NCI-H2171 treated with DMSO at 0.1 percent for 48 hours (cell line): ENCODE results near the gene TOGARAM1.

Experiments
- DNase-seq: peaks from one replicate; lab custom pipeline; 2025; lab: John Stamatoyannopoulos, UW

TOGARAM1 gene, protein sequence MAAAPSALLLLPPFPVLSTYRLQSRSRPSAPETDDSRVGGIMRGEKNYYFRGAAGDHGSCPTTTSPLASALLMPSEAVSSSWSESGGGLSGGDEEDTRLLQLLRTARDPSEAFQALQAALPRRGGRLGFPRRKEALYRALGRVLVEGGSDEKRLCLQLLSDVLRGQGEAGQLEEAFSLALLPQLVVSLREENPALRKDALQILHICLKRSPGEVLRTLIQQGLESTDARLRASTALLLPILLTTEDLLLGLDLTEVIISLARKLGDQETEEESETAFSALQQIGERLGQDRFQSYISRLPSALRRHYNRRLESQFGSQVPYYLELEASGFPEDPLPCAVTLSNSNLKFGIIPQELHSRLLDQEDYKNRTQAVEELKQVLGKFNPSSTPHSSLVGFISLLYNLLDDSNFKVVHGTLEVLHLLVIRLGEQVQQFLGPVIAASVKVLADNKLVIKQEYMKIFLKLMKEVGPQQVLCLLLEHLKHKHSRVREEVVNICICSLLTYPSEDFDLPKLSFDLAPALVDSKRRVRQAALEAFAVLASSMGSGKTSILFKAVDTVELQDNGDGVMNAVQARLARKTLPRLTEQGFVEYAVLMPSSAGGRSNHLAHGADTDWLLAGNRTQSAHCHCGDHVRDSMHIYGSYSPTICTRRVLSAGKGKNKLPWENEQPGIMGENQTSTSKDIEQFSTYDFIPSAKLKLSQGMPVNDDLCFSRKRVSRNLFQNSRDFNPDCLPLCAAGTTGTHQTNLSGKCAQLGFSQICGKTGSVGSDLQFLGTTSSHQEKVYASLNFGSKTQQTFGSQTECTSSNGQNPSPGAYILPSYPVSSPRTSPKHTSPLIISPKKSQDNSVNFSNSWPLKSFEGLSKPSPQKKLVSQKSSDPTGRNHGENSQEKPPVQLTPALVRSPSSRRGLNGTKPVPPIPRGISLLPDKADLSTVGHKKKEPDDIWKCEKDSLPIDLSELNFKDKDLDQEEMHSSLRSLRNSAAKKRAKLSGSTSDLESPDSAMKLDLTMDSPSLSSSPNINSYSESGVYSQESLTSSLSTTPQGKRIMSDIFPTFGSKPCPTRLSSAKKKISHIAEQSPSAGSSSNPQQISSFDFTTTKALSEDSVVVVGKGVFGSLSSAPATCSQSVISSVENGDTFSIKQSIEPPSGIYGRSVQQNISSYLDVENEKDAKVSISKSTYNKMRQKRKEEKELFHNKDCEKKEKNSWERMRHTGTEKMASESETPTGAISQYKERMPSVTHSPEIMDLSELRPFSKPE (N-terminal part only)

DNA sequence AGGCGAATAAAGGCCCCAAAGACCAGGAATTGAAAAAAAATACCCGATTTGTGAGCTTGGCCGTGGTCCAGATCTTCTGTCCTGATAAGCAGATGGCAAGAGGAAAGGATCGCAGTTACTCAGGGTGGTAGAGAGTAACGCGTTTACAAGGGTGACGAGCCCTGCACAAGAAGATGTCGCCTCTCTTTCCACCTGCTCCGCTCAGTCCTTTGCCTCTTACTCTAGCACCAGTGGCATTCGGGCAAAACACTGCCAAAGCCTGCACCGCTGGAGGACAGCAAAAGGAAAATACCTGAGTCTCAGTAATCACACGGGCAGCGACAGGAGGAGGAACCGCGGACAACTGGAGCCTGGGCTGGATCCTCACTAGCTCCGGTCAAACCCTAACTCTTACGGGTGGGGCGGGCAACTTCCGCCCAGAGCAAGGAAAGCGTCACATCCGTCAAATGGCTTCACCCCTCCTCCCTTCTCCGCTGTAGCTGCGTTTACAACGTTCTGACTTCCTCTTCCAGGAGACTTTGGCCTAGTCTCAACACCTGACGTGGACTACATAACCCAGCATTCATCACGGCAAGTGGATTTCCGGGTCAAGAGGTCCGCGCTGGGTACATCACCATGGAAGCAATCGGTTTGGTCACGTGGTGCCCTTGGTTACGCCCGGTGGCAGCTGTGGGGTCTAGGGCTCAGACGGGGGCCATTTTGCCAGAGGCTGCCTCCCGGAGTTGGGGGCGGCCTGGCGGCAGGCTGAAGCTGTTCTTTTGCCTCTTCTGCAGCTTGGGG is at the start of gene TOGARAM1, which contains the start of gene KLHL28:
TOGARAM1 (plus strand) TSS at position 637 of the 780 bp plus-strand sequence. CDS start 232 bp downstream, outside the sequence.
KLHL28 (minus strand) TSS at position 394 of the 780 bp plus-strand sequence. CDS start 16,019 bp downstream, outside the sequence.
- DNase-seq: peak; percentile 100

DNA sequence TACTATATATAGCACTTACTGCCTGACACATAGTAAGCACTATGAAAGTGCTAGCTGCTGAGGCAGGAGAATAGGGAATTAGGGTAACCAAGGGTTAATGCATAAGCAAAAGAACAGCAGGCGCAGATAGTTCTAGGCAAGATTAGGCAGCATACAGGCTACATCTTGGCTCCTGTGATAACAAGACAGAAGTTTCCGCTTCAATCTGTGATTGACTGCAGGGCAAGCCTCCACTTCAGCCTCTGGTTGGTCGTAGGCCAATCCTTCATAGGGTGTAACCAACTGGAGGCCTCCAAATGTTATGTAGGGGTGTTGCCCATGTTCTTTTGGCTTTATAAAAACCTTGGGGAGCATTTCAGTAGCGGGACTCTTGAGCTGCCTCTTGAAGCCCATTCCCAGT is 47.1 kb upstream of the TOGARAM1 start:
- peak; percentile 32 for DNase-seq

DNA sequence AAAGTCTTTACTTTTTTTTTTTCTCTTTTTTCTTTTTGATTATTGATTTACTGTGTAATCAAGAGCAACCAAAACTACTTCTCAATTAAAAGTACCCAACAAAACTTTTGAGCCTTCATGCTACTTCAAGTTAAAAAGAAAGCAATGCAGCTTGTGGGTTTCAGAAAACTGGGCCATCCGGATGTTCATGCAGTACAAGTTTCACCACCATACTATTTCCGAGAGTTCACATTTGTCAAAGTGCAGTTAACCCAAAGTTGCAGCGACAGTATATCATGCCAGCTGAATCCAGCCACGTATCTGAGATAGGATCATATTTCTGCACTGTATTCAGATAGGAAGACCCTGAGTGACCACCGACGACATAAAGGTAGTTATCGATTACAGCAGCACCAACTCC is 33.2 kb upstream of the TOGARAM1 start:
- DNase-seq: no peak

DNA sequence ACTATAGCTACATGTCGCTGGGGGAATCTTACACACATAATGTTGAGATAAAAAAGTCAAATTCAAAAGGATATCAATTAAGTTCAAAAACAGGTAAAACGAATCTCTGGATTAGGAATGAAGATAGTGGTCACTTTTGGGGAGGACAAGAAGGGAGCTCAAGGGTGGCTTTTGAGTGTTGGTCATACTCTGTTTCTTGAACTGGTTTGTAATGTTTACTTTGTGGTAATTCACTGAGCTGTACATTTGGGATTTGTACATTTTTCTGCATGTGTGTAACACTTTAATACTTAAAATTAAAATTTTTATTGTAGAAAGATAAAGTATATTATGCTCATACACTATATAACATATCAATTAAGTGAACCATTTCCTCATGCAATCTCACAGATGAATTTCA is 26.8 kb upstream of the TOGARAM1 start:
- DNase-seq: no peak

DNA sequence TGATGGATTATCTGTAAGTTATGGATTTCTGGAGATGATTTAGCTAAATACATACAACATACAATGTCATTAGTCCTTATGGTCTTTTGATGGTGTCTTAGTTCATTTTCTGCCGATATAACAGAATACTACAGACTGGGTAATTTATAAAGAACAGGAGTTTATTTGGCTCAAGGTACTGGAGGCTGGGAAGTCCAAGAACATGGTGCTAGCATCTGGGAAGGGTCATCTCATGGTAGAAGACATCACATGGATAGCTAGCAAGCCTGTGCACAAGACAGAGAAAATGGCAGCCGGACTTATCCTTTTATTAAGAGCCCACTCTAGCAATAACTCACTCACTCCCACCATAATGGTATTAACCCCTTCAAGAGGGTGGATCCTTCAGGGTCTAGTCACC is 24.4 kb upstream of the TOGARAM1 start:
- DNase-seq: no peak

DNA sequence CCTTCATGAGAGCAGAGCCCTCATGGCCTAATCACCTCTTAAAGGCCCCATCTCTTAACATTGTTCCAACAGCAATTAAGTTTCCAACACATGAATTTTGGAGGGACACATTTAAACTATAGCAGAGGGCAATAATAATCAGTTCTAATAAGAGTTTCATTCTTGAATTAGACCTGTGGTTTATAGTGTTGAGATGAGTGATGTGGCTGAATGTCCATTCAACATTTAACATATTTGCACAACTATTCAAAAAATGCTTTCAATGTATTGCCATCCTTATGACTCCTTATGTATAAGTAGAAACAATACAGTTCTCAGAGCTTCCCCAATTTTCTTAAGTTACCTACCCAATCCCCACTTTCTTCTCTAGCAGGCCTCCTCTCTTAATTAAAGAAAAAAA is 21.8 kb upstream of the TOGARAM1 start:
- no peak for DNase-seq

DNA sequence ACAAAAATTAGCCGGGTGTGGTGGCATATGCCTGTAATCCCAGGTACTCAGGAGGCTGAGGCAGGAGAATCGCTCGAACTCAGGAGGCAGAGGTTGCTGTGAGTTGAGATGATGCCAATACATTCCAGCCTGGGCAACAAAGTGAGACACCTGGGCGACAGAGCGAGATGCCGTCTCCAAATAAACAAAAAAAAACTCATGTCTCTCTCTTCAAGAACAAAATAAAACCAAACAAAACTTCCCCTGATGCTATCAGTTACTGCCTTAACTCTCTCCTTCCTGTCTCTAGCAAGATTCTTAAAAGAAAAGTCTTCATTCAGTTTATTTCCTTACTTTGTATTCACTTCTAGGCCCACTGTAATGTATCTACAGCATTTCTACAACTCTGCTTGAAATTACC is 21.0 kb upstream of the TOGARAM1 start:
- DNase-seq: no peak

DNA sequence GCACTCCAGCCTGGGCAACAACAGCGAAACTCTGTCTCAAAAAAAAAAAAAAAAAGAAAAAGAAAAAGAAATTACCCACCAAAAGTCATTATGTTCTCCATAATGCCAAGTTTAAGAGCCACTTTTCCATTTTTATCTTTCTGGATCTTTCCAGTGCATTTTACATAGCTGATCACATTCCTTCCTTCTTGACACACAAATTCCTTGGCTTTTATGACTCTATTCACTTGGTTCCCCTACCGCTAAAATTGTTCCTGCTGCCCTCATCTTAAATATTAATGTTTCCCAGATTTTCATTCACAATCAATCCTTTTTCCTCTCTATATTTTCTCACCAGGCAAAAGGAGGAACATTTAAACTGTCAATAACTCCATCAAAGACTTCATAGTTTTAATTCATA is 20.4 kb upstream of the TOGARAM1 start:
- no peak for DNase-seq

DNA sequence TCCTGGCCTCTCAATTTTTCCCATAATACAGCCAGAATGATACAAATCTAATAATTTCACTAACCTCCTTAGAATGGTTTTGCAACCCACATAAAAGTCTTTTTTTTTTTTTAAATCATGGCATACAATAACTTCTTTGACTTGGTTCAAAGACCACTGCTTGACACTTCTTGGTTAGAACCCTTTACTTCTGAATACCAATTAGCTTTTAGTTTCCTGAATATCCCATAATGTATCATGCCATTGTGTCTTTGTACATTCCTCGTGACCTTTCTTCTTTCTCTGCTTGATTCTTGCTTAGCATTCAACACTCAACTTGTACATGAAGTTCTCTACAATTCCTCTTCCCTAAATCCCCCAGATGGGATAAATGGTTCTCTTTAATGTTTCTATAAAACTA is 19.6 kb upstream of the TOGARAM1 start:
- no peak for DNase-seq

DNA sequence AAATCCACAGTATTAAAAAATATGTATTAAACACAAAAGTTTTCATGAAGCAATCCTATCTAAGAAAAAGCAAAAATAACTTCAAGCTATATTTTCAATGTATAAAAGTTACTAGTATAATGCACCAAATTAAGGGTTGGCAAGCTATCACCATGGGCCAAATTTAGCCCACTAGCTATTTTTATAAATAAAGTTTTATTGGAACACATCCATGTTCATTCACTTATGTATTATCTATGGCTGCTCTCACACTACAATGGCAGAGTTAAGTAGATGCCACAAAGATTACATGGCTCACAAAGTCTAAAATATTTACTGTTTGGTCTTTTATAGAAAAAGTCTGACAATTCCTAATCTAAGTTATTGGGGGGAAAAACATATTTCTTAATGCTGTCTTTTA is 17.9 kb upstream of the TOGARAM1 start:
- DNase-seq: no peak

DNA sequence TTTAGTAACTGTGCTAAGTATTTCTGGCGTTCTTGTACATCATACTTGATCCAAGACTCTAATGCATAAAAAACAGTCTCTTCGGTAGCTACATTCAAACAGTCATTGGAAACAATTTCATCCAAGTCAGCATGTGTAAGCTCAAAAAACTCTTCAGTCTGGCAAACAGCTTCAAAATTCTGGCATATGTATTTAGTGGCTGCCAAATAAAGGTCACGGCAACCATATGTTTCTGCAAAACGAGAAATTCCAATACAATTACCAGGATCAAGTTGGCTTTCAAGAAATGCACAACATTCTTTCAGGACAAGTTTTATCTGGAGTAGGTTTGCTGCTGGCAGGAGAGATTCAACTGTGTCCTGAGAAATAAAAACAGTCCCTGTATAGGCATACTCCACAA is 16.7 kb upstream of the TOGARAM1 start:
- no peak for DNase-seq

DNA sequence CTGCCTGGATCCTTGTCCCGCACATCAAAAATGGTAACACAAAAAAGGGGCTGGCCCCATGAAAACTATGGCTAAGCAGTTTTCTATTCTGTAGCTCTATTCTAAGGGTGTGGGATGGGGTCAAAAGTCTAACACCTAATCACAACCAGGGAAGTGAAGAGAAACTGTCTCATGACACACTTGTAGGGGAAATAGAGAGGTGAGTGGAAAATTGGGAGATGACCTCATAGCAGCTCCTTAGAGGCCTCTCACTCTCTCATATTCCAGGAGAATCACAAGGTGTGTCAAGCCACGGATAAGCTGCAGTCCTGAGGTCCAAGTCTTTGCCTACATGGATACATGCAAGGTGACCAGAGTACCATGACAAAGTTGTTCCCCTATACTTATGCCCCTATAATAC is 10.9 kb upstream of the TOGARAM1 start:
- no peak for DNase-seq

DNA sequence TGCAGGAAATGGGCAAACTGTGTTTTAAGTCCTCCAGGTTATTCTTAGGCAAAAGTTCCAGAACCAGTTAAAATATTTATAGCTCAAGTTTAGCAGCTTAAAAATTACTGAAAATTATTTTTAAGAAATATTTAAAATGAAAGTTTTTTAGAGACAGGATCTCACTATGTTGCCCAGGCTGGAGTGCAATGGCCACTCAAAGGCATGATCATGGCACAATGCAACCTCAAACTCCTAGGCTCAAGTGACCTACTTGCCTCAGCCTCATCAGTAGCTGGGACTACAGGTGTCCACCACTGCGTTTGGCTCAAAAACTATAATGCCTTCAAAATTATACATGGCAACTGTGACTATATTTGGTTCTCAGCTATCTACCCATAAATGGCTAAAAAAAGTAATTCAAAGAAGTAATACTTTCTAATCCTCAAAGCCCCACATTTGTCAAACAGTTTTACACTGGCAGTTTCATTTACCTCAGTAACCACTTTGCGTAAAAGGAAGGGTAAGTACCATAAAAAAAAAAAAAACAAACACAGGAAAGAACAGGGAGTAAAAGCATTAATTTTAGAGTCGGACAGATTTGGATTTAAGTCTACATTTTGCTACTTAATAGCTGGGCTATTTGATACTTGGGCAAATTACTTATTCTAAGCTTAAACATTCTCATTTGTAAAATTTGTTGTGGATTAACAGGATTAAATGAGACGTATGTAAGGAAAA is 9.4 kb upstream of the TOGARAM1 start:
- no peak for DNase-seq

DNA sequence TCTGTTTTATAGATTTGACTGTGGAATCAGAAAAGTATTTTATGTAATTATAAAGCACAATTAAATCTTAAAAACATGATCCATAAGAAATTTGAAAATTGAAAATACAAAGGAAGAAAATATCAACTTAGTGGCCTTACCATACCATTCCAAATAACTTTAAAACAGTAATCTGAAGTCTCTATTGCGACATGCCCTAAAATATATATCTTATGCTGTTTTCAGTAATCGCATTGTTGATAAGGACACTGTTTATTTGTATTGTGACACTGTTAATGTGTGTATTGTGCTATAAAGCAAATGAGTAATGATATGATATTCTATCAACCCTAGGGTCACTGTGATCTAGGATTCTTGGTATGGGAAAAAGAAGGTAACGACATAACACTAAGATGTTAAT is 7.2 kb upstream of the TOGARAM1 start:
- DNase-seq: no peak

DNA sequence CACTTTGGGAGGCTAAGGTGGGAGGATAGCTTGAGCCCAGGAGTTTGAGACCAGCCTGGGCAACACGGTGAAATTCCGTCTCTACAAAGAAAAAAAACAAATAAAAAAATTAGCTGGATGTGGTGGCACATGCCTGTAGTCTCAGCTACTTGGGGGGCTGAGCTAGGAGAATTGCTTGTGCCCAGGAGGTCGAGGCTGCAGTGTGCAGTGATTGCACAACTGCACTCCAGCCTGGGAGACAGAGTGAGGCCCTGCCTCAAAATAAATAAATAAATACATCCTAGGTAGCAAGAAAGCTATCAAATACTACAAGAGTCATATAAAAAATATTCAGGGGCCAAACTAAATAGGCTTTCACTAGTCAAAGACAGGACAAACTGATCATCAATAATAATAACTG is 6.5 kb upstream of the TOGARAM1 start:
- DNase-seq: no peak

DNA sequence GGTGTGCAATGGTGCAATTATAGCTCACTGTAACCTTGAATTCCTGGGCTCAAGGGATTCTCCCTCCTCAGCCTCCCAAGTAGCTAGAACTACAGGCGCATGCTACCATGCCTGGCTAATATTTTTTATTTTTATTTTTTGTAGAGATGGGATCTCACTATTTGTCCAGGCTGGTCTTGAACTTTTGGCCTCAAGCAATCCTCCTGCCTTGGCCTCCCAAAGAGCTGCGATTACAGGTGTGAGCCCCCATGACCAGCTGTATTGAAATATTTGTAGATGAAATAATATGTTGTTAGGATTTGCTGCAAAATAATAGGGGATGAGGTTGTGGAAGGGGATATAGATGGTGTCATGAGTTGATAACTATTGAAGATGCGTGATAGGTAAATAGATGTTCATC is 5.1 kb upstream of the TOGARAM1 start:
- no peak for DNase-seq

DNA sequence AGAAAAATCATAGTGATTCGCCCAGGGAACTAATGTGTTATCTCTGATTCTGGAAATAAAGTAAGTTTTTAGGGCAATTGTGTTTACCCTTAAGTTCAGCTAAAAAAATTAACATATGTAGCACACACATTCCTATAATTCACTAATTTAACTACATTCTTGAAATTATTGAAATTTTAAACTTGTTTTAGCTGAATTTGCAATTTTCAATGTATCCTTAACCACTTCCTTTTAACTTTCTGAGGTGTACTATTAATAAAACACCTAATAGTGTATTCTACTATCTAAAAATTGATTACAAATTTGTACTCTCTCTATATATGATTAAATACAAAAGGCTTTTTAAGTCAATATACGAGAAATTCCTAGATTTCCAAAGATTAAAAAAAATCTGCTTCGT is 2.5 kb upstream of the TOGARAM1 start:
- no peak for DNase-seq

DNA sequence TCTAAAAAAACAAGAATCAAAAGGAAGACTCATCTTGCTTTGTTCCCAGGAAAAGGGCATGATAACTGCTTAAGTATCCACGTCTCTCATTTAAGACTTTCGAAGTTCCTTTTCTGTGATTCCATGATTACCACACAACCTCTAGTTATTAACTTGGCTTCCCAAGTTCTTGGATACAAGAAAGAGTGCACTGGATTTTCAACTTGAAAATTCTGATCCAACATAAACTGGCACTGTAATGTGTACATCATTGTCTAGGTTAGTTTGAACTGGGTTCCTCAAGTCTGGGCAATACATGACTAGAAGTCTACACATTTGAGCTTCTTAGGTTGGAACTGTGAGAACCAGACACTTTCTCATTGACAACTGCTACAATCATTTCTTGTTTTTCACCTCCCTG is 1.8 kb upstream of the TOGARAM1 start:
- peak; percentile 47 for DNase-seq

DNA sequence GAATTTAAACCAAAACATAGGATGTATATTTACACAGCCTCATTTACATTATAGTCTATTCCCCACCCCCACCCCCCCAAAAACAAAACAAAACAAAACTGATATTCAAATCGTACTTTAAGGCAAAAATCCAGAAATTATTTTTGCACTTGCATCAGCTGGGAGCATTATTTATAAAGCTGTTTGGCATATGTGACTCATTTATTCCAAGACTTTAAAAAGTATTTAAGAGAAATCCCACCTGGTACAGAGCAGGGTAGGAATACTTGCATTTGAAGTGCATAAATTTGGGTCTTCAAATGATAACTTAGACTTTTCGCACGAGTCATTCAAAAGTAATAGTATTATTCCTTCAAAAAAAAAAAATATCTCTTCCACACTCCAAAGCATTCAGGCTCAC is 1.3 kb upstream of the TOGARAM1 start:
- DNase-seq: no peak

DNA sequence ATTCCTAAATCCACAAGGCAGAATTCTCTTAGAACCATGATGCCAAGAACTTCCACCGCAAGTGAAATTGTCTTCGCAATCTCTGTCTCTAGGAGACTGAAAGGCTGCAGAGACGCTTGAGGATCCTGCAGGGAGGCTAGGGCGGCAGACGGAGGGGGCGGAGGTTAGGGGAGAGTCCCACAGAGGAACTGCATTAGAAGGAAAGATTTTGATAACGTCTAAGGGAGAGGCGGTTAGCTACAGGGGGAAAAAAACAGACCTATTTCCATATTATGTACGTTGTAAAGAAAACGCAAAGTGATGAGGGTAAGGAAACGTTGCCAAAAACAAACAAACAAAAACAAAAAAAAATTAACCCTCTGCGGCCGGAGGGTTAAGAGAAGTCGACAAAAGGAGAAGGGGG is 838 bp upstream of the TOGARAM1 start:
- peak; percentile 86 for DNase-seq
